ENCODE measurements around the gene PACS1.

PACS1 gene

GRCh38 chr11:66139817-66140404 lies 69.8 kb downstream of the PACS1 start:
- no peak for TF ChIP-seq CTCF (IDR thresholded peaks at IDR 0.05; ENCODE audit: low read depth, low read length)
- no peak overlapping the region for H3K4me3 ChIP-seq (ENCODE audit: low read depth, low read length)
- no peaks in the 10 kb centered on the region for H3K9me3 ChIP-seq
- DNase-seq: no peak
- H3K27me3 ChIP-seq: no peaks in the 10 kb centered on the region
- H3K36me3 ChIP-seq: no peaks in the 10 kb centered on the region
- peaks cover 6% of the 10 kb centered on the region; the same call in 1 of the 2 replicates for H3K4me1 ChIP-seq

- Histone ChIP-seq H3K36me3 (no peaks in the 10 kb centered on the region), H3K4me3 (ENCODE audit: low read depth, low read length) (no peak overlapping the region), H3K9me3 (no peaks in the 10 kb centered on the region), H3K4me1 (peaks cover 6% of the 10 kb centered on the region; the same call in 1 of the 2 replicates), H3K27me3 (no peaks in the 10 kb centered on the region)
- no peak for TF ChIP-seq CTCF (IDR thresholded peaks at IDR 0.05; ENCODE audit: low read depth, low read length)
- DNase-seq: no peak
These were observed 72.5 kb downstream of the PACS1 start for GRCh38 chr11:66142370-66143263.

GRCh38 chr11:66143264-66143566 lies 73.1 kb downstream of the PACS1 start:
- no peak for TF ChIP-seq CTCF (IDR thresholded peaks at IDR 0.05; ENCODE audit: low read depth, low read length)
- Histone ChIP-seq H3K4me3 (ENCODE audit: low read depth, low read length) (no peak overlapping the region), H3K36me3 (no peaks in the 10 kb centered on the region), H3K9me3 (no peaks in the 10 kb centered on the region), H3K27me3 (no peaks in the 10 kb centered on the region), H3K4me1 (peaks cover 6% of the 10 kb centered on the region; the same call in 1 of the 2 replicates)
- DNase-seq: peak; percentile 20

- H3K4me3 ChIP-seq (ENCODE audit: low read depth, low read length): no peak overlapping the region
- H3K36me3 ChIP-seq: no peaks in the 10 kb centered on the region
- H3K9me3 ChIP-seq: no peaks in the 10 kb centered on the region
- peaks cover 6% of the 10 kb centered on the region; the same call in 1 of the 2 replicates for H3K4me1 ChIP-seq
- H3K27me3 ChIP-seq: no peaks in the 10 kb centered on the region
- no peak for TF ChIP-seq CTCF (IDR thresholded peaks at IDR 0.05; ENCODE audit: low read depth, low read length)
- no peak for DNase-seq
These were observed 74.1 kb downstream of the PACS1 start for GRCh38 chr11:66143996-66144678.

GRCh38 chr11:66146074-66146473 lies 76.0 kb downstream of the PACS1 start:
- no peak for DNase-seq
- Histone ChIP-seq H3K4me3 (ENCODE audit: low read depth, low read length) (no peak overlapping the region), H3K9me3 (no peaks in the 10 kb centered on the region), H3K27me3 (no peaks in the 10 kb centered on the region), H3K4me1 (peaks cover 6% of the 10 kb centered on the region), H3K36me3 (no peaks in the 10 kb centered on the region)
- no peak for TF ChIP-seq CTCF (IDR thresholded peaks at IDR 0.05; ENCODE audit: low read depth, low read length)
